RKO (cell line): Measurements from ENCODE around the gene RGS3.

Source experiments
- DNase-seq: peaks from one replicate; pipeline ENCODE4 v3.0.0-alpha.2; 2016; ENCODE audit warnings: low spot score

The RGS3 gene

GRCh38 chr9:113572076-113572861, 108.7 kb downstream of the RGS3 start:
- DNase-seq, result no peak

- DNase-seq, result no peak
These were observed 109.8 kb downstream of the RGS3 start for GRCh38 chr9:113573046-113573958.

DNA sequence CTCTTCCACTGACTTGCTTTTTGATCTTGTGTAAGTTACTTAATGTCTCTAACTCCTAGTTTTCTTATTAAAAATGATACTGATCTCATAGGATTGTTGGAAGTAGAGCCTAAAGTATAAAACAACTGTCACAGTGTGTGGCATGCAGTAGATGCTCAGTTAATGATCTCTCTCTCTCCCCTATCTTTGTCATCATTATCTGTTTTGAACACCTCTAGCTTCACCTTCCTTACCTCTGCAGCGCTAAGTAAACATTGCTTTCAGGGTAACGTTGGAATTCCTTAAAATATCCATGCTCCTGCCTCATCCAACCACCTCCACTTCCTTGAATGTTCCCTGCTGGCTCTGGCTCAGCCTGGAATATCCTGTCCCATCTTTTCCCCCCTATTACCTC, 110.4 kb downstream of the RGS3 start:
- DNase-seq, result no peak

GRCh38 chr9:113574441-113575262, 111.1 kb downstream of the RGS3 start:
- no peak for DNase-seq

GRCh38 chr9:113577525-113578261, 114.2 kb downstream of the RGS3 start:
- DNase-seq, result no peak

GRCh38 chr9:113578279-113578865, 114.8 kb downstream of the RGS3 start:
- no peak for DNase-seq

DNA sequence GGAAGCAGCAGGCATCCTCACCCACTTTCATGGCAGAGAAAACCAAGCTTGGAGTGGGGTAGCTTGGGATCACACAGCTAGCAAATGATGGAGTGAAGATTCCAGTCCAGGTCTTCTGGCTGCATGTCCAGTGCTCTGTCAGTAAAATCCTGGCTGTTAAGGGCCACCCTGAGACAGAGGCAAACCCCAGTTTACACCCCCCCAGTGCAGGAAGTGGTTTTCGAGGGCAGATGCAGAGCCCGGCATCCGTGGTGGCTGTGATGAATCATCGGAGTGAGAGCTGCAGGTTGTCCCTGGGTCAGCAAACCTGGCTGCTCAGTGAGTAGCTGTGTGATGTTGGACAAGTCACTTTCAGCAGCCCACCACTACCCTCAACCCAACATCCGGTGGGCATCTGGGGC, 115.4 kb downstream of the RGS3 start:
- peak; percentile 66 for DNase-seq

GRCh38 chr9:113579283-113580040, 115.9 kb downstream of the RGS3 start:
- DNase-seq, result no peak

GRCh38 chr9:113580041-113580953, 116.8 kb downstream of the RGS3 start:
- no peak for DNase-seq

DNA sequence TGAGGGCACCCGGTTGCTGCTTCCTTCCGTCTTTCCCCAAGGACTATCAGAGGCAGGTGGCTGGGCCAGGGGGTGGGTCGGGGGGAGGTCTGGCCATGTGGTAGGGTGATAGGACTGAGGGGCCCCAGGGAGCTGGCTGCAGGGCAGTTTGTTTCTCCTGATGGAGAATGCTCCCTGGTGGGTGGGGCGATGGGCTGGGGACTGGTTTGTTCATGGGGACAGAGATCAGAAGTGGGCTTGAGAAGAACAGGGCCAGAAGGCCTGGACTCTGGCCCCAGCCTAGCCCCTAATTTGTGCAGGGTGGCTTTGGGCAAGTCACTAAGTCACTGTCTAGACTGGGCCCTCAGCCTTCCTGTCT, 117.4 kb downstream of the RGS3 start:
- DNase-seq, result no peak

DNA sequence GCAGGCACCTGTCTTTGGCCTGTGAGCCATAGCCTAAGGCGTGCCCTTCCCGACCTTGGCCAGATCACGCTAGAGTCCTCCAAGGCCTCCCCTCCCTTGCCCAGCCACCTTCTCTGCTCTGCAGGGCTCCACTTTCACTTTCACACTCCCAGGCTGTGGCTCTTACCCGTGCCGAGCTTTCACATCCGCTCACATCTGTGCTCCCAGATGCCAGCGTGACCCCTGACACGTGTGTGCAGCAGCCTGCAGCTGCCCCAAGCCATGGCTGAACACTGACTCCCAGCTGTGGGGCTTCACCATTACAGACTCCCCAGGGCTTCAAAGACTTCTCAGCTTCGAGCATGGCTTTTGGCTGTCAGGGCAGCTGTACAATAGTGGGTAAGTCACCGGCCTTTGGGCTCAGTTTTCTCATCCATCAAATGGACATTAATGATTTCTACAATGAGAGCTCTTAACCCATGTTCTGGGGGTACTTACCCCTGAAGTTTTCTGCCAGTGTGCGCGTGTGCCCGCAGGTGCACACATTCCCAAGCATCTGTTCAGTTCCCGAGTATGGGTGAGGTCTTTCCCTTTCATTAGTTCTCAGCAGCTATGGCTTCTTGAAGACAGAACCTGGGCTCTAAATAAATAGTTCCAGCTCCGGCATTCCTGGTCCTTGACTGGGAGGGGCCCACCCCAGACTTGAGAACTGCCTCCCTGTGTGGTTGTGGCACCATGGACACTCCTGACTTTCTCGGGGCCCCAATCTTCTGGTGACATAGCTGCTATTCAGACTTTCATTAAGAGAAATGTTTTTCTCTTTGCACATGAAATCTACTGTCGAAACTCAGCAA, 118.6 kb downstream of the RGS3 start:
- no peak for DNase-seq

DNA sequence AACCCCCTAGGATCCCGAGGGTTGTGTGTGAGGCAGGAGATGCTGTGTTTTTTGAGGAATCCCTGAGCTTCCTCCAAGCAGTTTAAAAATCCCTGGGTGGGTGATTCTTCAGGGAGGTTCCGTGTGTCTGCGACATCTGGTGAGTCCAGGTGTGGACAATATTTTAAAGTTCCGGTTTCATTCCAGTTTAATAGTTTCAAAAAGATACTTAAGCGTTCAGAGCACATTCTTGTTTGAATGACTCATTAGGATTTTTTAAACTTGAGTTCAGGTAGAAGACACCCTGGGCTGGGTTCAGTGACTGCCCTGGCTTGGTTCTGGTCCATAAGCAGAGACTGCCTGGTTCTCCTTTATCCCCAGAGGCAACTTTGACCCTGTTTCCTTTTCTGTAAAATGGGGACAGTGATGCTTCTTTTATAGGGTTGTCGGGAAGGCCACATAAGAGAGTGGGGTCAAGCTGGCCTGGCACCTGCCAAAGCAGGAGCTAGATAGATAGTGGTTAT, 119.2 kb downstream of the RGS3 start:
- no peak for DNase-seq

- DNase-seq, result no peak
These were observed 120.2 kb downstream of the RGS3 start for GRCh38 chr9:113583511-113584427.

DNA sequence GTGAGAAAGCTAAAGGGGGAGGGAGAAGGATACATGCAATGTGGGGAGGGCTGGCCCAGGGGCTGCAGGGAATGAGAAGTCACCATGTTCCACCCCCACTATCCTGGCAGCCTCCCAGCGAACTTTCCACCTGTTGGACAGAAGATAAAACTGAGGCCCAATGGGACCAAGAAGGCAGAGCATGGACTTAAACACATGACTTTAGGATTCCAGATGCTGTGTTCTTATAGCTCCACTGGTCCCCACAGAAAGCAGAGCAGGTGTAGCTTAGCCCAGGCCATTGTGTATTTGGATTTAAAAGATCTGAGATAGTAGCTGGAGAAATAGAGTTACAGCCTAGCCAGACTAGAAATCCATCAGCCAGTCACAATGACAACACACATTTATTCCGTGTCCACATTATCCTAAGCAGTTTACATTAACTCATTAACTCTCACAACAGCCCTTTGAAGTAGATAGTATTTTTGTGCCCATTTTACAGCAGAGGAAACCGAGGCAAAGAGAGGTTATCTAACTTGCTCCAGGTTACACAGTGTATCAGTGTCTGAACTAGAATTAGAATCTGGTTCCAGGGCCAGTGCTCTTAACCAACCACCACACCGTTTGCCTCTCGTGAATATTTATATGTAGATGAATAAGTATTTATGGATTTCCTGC, 121.0 kb downstream of the RGS3 start:
- DNase-seq, result no peak

- DNase-seq, result no peak
These were observed 121.5 kb downstream of the RGS3 start for GRCh38 chr9:113585085-113585442.

GRCh38 chr9:113585555-113585954, 122.0 kb downstream of the RGS3 start:
- no peak for DNase-seq
